ENCODE results near the gene MPO. TPM values are rescaled to one million over a fixed set of nuclear protein-coding genes. Genes with fewer than 3 reads are reported as not detected.

Gene MPO
- total RNA-seq, 4 donors from 2014 or later = not detected

DNA sequence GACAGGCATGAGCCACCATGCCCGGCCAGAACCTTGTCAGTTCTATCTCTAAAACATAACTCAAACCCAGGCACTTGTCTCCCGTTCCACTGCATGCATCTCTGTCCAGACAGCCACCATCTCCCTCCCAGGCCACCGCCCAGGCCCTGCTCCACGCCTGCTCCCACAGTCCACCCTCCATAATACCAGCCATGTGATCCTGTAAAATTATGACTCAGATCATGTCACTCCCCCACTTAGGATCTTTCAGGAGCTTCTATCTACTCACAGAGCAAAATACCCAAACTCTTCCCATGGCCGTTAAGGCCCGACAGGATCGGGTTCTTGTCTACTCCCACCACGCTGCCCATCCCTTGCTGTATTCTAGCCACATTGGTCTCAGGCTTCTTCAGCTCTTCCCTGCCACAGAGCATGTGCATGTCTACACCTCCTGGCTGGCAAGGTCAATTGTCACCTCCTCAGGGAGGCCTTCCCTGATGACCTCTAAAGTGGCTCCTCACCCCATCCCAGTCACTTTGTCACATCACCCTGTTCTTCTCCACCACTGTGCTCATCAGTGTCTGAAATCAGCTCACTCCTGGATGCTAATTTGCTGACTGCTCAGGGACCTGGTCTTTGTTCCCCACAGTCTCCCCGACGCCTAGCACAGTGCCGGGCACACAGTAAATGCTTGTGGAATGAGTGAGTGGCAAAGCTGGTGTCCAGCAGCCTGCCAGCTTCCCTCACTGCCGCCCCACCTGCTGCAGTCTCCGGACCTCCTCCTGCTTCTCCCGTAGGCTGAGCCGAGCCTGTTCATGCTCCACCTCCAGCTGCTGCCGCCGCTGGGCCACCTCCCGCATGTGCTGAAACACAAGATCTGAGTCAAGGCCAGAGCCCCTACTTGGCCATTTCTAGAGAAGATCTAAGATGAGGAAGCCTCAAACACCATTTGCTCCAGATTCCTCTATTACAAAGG is 41.1 kb upstream of the MPO start:
- no peak overlapping the region for H3K4me3 ChIP-seq
- no peak overlapping the region for H3K27ac ChIP-seq
- no peaks in the 10 kb centered on the region for H3K9me3 ChIP-seq
- WGBS = 94% methylated on average over 18 of the region's 18 CpGs
- H3K27me3 ChIP-seq = peaks cover 5% of the 10 kb centered on the region
- TF ChIP-seq, protein P1, sequence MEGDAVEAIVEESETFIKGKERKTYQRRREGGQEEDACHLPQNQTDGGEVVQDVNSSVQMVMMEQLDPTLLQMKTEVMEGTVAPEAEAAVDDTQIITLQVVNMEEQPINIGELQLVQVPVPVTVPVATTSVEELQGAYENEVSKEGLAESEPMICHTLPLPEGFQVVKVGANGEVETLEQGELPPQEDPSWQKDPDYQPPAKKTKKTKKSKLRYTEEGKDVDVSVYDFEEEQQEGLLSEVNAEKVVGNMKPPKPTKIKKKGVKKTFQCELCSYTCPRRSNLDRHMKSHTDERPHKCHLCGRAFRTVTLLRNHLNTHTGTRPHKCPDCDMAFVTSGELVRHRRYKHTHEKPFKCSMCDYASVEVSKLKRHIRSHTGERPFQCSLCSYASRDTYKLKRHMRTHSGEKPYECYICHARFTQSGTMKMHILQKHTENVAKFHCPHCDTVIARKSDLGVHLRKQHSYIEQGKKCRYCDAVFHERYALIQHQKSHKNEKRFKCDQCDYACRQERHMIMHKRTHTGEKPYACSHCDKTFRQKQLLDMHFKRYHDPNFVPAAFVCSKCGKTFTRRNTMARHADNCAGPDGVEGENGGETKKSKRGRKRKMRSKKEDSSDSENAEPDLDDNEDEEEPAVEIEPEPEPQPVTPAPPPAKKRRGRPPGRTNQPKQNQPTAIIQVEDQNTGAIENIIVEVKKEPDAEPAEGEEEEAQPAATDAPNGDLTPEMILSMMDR (IDR thresholded peaks at IDR 0.05) = no peak
- TF ChIP-seq EP300 (IDR thresholded peaks at IDR 0.05) = no peak
- no peak for TF ChIP-seq POLR2AphosphoS5 (IDR thresholded peaks at IDR 0.05)
- no peak for TF ChIP-seq POLR2A (IDR thresholded peaks at IDR 0.05)
- no peak for DNase-seq (ENCODE audit: low spot score in 2 of 2)
- H3K36me3 ChIP-seq = no peaks in the 10 kb centered on the region
- H3K4me1 ChIP-seq = peaks cover 21% of the 10 kb centered on the region

DNA sequence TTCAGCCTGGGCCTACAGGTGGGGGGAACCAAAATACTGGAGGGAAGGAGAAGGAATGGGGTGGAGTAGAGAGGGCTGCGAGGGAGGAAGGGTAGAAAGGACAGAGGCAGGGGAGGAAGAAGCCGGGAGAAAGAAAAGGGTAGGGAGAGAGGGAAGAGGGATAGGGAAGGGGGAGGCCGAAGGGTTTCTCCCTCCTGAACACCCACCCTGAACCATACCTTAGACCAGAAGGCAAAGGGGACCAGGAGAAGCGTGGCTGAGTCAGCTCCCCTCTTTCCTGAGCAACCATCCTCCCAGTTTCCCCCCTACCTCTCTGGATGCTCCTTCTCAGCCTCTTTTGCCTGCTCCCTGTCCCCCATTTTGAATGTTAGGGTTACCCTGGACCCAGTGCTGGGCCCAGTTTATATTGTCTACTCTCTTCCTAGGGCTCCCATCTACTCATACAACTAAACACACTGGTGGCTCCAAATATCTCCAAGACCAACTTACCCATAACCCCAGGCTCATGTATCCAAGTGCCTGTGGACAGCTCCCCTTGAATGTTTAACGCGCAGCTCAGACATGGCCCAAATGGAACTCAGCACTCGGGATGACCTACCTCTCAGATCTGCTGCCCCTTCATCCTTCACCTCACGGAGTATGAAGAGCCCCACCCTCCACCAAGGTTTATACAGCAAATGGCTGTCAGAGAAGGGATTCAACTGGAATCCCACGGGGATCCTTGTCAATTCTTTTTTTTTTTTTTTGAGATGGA is 40.0 kb upstream of the MPO start:
- DNase-seq (ENCODE audit: low spot score in 2 of 2) = no peak
- Histone ChIP-seq H3K4me3 (no peak overlapping the region), H3K4me1 (peaks cover 21% of the 10 kb centered on the region), H3K27me3 (peaks cover 5% of the 10 kb centered on the region), H3K36me3 (no peaks in the 10 kb centered on the region), H3K9me3 (no peaks in the 10 kb centered on the region), H3K27ac (no peak overlapping the region)
- 92% methylated on average over 9 of the region's 9 CpGs for WGBS
- no peak for TF ChIP-seq POLR2AphosphoS5 (IDR thresholded peaks at IDR 0.05)
- TF ChIP-seq POLR2A (IDR thresholded peaks at IDR 0.05) = no peak
- no peak for TF ChIP-seq EP300 (IDR thresholded peaks at IDR 0.05)
- TF ChIP-seq, protein P1 (IDR thresholded peaks at IDR 0.05) = no peak

DNA sequence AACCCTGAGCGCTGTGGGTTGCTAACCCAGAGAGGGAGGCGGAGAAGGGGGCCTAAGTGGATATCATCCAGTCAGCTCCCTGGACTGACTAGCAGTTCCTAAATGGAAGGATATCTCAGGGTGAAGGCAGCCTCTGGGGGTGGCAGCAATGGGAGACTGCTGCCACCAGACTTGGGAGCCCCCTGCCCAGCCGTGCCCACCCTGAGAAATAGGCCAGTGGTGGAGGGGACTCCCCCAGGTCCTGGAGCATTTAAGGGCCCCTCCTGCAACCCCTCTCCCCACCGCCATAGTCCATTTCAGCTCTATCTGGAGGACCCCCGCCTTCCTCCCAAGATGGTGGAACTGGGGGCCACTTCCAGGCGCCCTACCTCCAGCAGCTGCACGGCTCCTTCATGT is 39.4 kb upstream of the MPO start:
- H3K36me3 ChIP-seq = no peaks in the 10 kb centered on the region
- TF ChIP-seq, protein P1 (IDR thresholded peaks at IDR 0.05) = no peak
- TF ChIP-seq POLR2A (IDR thresholded peaks at IDR 0.05) (no peak), EP300 (IDR thresholded peaks at IDR 0.05) (no peak), POLR2AphosphoS5 (IDR thresholded peaks at IDR 0.05) (no peak)
- peak in 1 of 2 donors; percentile 54 for DNase-seq (ENCODE audit: low spot score in 2 of 2)
- WGBS = 93% methylated on average over 7 of the region's 7 CpGs
- peaks cover 5% of the 10 kb centered on the region for H3K27me3 ChIP-seq
- peaks cover 18% of the 10 kb centered on the region for H3K4me1 ChIP-seq
- no peak overlapping the region for H3K4me3 ChIP-seq
- H3K27ac ChIP-seq = no peak overlapping the region
- no peaks in the 10 kb centered on the region for H3K9me3 ChIP-seq

DNA sequence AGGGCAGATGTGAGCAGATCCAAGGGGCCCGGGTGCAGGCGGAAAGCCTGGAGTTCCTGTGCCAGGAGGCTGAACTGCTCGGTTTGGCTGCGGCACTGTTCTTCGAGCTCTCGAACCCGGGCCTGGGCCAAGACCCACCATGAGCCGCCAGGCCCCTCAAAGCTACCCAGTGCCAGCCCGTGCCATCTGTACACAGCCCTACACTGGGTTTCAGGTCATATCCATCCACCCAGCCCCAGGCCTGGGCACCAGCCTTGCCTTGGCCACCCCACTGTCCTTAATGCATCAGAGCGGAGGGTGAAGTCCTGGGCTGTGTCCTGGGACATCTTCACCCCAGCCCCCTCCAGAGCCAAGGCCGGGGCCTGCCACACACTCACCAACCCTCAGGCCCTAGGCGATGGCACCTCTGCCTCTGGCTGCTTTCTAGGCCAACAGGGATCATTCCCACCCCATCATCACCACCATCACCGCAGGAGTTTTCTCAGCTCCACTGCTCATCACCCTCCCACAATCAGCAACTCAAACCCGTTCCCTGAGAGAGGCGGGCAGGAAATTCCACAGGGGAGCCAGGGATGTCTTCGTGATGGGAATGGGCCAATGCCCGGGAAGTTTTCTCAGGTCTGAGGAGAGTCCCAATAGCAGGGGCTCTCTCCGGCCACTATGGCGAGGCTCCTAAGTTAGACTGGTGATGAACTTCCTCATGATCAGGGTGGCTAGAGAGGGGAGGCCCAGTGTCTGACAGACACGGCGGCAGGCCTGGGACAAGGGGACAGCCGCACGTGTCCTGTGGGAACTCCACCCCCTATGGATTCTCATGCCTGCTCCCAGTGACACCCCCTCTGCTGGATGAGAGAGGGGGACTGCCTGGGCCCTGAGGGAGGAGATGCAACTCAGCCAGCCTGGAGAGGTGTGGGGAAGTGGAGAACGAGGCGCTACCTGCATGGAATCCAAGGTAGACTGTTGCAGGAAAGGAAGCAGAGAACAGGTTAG is 38.7 kb upstream of the MPO start:
- peaks cover 11% of the 10 kb centered on the region for H3K4me1 ChIP-seq
- peak in 1 of 2 donors; percentile 53 for DNase-seq (ENCODE audit: low spot score in 2 of 2)
- no peaks in the 10 kb centered on the region for H3K9me3 ChIP-seq
- 88% methylated on average over 15 of the region's 25 CpGs for WGBS
- H3K27me3 ChIP-seq = no peaks in the 10 kb centered on the region
- H3K36me3 ChIP-seq = no peaks in the 10 kb centered on the region
- TF ChIP-seq POLR2A (IDR thresholded peaks at IDR 0.05) = no peak
- TF ChIP-seq, protein P1 (IDR thresholded peaks at IDR 0.05) = no peak
- TF ChIP-seq EP300 (IDR thresholded peaks at IDR 0.05) = no peak
- TF ChIP-seq POLR2AphosphoS5 (IDR thresholded peaks at IDR 0.05) = no peak
- H3K27ac ChIP-seq = no peak overlapping the region
- no peak overlapping the region for H3K4me3 ChIP-seq
